Neural progenitor cell (in vitro differentiated cells): Measurements from ENCODE around the gene RXRB.

ENCODE experiments used
- CTCF ChIP-seq: fragments of 200-600 bp; sonication (generic); IDR thresholded peaks from 2 replicates; pipeline ENCODE4 v1.5.1; 2017; ENCODE audit warnings: antibody characterized with exemption, mild to moderate bottlenecking
- EZH2phosphoT487 ChIP-seq: fragments of 200-600 bp; sonication (generic); IDR thresholded peaks from 2 replicates; pipeline ENCODE4 v1.6.1; 2017; ENCODE audit warnings: antibody characterized with exemption

DNA sequence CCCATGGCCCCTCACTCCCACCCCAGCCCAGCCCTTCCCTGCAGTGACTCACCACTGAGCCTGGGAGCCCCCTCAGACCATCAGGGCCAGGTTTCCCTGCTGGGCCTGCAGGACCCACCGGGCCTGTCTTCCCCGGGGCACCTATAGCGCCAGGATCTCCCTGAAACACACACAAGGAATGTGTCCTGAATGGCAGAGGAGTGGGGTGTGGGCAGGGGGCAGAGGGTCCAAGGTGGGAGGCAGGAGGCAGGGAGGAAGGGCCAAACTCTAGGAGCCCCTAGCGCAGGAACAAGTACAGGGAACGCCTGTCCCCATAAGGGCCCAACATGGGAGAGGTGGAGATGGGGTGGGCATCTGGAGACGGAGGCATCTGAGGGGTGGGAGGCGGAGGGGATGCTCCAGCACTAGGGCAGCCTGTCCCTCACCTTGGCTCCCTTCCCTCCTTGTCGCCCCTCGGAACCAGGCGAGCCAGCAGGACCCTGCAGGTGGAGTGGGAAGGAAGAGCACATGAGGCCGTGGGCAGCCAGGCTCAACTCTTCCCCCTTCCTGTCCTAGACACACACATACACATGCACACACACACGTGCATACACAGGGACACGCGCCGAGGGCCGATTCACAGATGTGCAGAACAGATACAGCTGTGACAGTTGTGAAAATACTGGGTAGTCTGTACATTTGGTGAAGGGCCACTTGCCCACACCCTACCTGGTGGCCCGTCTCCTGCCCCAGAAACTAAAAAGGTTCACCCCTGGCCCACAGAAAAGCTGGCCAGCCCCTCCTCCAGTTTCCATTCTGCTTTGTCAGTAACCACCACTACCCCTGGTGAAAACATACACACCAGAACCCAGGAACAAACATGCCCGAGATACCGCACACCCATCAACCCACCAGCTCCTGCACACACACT, 32.8 kb downstream of the RXRB start:
- TF ChIP-seq CTCF = no peak
- TF ChIP-seq EZH2phosphoT487 = no peak
